Activated T-cell treated with anti-CD3 and anti-CD28 coated beads, Interleukin-2, amount 50 U/mL, for 48 hours (primary cell): ENCODE measurements around the gene PTPRS.
"Not testable (repeated sequence)": the region's sequence is repeated elsewhere in the genome, so short reads cannot be mapped to it uniquely, and the experiment has no call there.

Source experiments
- DNase-seq, 2 experiments: peaks; one replicate each; pipeline ENCODE4 v3.0.0-alpha.2; 2020

The PTPRS gene

DNA sequence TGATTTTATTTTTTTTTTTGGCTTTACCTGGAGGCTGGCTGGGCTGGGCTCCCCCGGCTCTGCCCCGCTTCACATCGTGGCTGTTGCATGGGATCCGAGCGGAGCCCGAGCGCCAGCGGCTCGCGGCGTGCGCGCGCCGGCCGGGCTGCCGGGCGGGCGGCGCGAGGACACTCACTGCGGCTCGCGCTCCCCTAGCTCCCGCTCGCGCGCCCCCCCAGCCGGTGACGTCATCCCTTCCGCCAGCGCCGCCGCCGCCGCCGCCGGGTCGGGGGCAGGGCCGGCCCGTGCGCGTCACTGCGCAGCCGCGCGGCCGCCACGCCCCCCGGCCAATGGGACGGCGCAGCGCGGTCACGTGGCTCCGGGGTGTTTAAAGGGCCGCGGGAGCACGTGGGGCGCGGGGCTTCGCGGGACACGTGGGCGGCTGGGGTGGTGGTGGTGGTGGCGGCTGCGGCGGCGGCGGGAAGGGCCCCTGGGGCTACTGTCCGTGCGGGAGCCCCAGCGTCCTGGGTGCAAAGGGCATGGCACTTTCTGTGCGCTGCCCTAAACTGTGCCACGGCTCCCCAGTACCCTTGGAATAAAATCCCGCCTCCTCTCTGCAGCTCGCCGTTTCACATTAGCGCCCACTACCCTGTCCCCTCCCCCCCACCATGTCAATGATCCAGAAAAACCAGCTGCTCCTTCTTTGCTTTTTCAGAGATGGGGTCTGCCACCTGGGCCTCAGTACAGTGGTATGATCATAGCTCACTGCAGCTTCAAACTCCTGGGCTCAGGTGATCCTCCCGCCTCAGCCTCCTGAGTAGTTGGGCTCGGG lies at the start of gene PTPRS:
Gene PTPRS (minus strand): TSS at position 176 of the 811 bp plus-strand sequence. CDS start 54,672 bp downstream, outside the sequence.
- peak; percentile 69 to 81 for DNase-seq

DNA sequence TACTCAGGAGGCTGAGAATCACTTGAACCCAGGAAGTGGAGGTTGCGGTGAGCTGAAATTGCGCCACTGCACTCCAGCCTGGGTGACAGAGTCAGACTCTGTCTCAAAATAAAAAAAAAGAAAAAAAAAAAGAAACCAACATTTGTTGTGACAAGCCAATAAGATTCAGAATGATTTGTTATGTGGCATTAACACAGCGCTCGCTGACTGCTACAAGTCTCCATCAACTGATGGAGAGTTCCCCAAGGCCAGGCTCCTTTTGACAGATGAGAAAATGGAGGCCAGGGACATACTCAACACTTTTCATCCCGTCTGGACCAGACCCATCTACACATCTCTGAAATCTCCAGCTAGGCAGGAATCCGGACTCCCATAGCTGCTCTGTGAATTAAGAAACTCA lies 48.7 kb upstream of the PTPRS start:
- no peak for DNase-seq

GRCh38 chr19:5387472-5387871 lies 46.9 kb upstream of the PTPRS start:
- DNase-seq = no peak

- no peak for DNase-seq
Observed at GRCh38 chr19:5386841-5387240, 46.2 kb upstream of the PTPRS start.

GRCh38 chr19:5381197-5381596 lies 40.6 kb upstream of the PTPRS start:
- not testable (repeated sequence) for DNase-seq

GRCh38 chr19:5380215-5380919 lies 39.8 kb upstream of the PTPRS start:
- DNase-seq = no peak

GRCh38 chr19:5376928-5377327 lies 36.3 kb upstream of the PTPRS start:
- no peak for DNase-seq

GRCh38 chr19:5372572-5373200 lies 32.1 kb upstream of the PTPRS start:
- DNase-seq = no peak

GRCh38 chr19:5369962-5370367 lies 29.4 kb upstream of the PTPRS start:
- peak; percentile 82 to 84 for DNase-seq

DNA sequence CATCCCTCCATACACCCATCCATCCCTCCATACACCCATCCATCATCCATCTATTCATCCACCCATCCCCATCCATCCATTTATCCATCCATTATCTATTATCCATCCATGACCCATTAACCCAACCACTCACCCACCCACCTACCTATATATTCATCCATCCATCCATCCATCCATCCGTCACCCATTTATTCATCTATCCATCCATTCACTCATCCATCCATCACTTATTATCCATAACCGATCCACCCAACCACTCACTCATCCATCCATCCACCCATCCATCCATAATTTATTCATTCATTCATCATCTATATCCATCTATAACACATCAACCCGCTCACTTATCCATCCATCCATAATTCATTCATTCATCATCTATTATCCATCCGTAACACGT lies 28.7 kb upstream of the PTPRS start:
- no peak for DNase-seq

DNA sequence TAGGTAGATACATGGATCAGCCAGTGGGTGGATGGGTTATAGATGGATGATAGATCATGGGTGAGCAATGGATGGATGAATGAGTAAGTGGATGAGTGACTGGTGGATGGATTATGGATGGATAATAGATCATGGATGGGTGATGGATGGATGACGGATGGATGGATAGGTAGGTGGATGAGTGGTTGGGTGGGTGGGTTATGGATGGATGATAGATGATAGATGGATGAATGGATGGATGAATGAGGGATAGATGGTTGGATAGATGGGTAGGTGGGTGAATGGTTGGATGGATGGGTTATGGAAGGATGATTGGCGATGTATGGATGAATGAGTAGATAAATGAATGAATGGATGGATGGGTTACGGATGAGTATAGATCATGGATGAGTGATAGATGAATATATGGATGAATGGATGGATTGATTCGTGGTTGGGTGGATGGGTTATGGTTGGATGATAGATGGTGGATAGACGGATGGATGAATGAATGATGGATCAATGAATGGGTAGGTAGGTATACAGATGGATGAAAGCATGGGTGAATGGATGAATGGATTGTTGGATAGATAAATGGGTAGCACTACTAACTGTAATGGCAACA lies 27.0 kb upstream of the PTPRS start:
- no peak for DNase-seq

- no peak for DNase-seq
Observed at GRCh38 chr19:5365905-5366304, 25.3 kb upstream of the PTPRS start.

- no peak for DNase-seq
Observed at GRCh38 chr19:5364674-5365073, 24.1 kb upstream of the PTPRS start.

DNA sequence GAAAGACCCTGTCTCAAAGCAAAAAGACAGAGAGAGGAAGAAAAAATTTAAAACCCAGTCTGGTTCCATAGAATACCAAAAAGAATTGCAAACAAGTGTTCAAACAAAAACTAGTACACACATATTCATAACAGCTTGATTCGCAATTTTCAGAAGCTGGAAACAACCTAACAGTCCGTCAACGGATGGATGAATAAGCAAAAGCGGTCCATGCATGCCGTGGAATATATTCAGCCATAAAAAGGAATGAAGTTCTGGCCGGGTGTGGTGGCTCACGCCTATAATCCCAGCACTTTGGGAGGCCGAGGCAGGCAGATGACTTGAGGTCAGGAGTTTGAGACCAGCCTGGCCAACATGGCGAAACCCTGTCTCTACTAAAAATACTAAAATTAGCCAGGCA lies 21.2 kb upstream of the PTPRS start:
- not testable (repeated sequence) for DNase-seq

DNA sequence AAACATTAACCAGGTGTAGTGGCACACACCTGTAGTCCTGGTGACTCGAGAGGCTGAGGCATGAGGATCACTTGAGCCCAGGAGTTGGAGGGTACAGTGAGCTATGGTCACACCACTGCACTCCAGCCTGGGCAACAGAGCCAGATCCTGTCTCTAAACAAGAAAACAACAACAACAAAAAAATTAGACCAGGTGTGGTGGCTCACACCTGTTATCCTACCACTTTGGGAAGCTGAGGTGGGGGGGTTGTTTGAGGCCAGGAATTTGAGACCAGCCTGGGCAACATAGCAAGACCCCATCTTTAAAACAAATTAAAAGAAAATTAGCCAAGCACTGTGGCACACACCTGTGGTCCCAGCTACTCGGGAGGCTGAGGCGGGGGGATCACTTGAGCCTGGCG lies 20.8 kb upstream of the PTPRS start:
- DNase-seq = no peak

DNA sequence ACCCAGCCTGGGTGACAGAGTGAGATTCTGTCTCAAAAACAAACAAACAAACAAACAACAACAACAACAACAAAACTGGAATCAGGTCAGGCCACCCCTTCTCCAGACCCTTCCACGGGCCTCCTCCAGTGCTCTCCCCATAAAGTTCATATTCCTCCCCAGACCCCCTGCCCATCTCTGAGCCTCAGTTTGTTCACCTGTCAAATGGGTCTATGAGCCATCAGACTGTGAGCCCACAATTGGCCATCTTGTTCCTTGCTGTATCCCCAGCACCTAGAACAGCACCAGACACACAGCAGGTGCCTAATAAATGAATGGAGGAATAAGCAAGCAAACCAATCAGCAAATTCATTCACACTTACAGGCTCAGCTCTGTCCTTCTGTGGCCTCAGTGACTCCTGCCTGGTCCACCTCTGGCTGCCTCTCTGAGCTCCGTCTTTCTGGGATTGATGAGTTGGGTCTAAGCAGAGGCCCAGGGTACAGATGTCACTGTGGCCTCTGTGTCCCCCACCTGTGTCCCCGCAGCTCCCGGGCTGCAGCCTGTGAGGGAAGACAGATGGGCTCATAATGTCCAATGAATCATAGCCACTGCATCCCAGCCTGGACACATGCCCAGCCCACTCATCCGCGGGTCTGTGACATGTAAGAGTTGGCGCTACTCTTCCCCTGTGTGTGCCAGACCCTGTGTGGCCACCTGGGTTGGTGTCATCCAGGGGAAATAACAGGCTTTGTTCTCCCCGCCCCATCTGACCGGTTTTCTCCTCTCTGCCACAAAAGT lies 19.6 kb upstream of the PTPRS start:
- no peak for DNase-seq

- DNase-seq = no peak
Observed at GRCh38 chr19:5358173-5358800, 17.7 kb upstream of the PTPRS start.

GRCh38 chr19:5357584-5357983 lies 17.0 kb upstream of the PTPRS start:
- DNase-seq = no peak

- no peak for DNase-seq
Observed at GRCh38 chr19:5356918-5357317, 16.3 kb upstream of the PTPRS start.

GRCh38 chr19:5356428-5356827 lies 15.8 kb upstream of the PTPRS start:
- DNase-seq = no peak

DNA sequence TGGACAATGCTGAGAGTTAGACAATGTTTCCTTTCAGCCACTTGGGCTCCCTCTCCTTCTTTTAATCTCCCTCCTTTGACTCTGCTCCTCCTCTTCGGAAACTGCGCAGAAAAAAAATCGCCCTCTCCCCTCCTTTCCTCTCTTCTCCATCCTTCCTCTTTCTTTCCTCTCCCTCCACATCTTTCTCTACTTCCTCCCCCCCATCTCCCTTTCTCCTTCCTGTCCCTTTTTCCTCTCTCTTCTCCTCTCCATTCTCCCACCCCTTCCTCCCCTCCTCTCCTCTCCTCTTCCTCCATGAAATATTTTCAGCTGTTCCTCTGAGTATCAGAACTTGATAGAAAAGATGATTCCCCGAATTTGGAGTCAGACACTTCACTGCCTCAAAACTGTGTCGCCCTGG lies 15.1 kb upstream of the PTPRS start:
- DNase-seq = no peak

DNA sequence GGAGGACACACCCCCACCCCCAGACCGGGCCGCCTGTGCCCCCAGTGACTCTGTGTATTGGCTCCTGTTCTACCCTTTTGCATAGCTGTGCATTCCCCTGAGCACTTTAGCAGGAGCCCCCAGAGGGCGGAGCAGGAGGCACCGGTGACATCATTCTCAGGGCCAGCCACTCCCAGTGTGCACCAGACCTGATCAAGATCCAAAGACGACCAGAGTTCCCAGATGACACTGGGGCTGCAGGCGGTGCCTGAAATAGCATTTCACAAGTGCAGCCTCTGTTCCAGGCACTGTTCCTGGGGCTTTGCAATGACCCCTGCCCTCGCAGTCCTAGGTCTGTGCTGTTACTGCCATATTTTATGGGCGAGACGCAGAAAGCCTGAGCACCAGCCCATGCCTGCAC lies 14.5 kb upstream of the PTPRS start:
- no peak for DNase-seq
